NCI-H1048 (cell line): Measurements from ENCODE around the gene EGFR.

ENCODE experiments used
- DNase-seq: peaks from one replicate; lab custom pipeline; 2025; lab: John Stamatoyannopoulos, UW

Gene EGFR

GRCh38 chr7:55036950-55037736, 18.3 kb downstream of the EGFR start:
- no peak for DNase-seq

GRCh38 chr7:55043691-55044370, 25.0 kb downstream of the EGFR start:
- DNase-seq: no peak

DNA sequence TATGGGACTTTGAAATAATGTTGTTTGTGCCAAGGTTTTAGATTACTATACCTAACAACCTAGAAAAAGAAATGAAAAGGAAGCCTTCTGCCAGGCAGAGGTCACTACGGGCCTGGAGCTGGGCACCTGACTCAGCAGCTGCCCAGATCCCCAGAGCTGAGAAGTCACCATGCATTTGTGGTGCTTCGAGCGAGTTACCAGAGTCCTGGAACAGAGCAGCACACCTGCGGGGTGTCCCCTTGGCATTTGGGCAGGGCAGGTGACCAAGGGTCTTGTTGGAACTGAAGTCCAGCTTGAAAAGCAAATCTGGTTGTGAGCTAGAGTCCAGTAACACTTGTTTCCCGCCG, 25.5 kb downstream of the EGFR start:
- DNase-seq: no peak

DNA sequence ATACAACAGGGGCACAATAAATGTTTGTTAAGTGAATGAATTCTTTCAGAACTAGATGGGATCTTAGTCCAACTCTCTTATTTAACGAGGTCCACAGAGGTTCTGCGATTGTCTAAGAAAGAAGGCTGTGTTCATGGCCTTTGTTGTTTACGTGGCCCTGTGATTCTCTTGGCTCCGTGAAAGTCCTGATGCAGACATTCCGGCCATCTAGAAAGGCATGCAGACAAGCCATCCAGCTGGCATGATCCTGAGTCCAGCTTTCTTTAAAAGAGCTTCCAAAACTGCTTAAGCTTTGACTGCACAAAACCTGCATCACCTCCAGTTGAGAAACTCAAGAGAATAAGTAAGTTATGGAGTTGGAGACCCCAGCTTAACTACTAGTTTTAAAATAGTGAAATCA, 26.0 kb downstream of the EGFR start:
- DNase-seq: no peak

GRCh38 chr7:55046582-55047342, 27.9 kb downstream of the EGFR start:
- no peak for DNase-seq

GRCh38 chr7:55048221-55048859, 29.5 kb downstream of the EGFR start:
- no peak for DNase-seq

GRCh38 chr7:55050281-55050680, 31.5 kb downstream of the EGFR start:
- no peak for DNase-seq

DNA sequence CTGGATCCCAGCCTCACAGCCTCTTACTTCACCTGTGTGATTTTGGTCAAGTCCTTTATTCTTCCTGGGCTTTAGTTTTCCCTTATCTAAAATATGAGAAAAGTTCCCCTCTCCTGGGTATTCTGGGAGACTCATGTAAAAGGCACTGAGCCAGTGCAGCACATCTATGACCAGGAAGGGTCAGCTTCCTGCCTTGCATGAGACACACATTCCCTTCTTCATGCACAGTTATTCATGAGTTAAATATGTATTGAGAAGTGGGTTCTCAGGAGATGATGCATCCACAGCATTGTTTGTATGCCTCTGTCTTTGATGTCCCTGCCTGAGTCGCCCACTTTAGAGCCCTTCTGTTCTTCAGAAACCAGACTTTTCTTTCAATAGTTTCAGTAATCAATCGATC, 33.3 kb downstream of the EGFR start:
- DNase-seq: no peak

DNA sequence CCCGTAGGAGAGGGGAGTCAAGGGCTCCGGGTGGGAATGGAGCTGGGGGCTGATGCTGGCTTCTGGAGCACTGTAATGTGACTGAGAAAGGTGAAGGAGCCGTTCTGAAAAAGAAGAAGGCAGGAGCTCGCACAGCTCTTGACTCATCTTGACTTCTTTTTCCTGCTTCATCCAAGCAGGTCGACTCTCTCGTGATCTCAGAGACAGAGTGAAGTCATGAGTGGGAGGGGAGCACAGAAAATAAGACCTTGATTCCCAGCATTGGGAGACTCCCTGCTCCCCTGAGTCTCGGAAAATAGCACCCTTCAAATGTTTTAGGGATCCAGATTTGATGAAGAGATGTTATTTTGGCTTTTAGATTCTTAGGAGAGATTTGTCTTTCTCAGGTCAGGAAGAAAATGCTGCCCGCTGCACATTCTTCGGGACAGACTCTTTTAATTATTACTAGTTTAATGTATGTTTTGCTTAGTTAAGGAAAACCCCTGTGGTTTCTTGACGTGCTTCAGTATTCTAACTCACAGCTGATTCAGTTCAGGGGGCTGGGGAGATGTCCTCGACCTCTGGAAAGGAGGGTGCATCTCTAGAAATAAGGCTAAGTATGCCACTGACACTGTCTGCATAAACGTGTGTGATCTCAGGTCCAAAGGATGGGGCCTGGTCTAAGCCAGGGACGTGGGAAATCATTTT, 34.1 kb downstream of the EGFR start:
- no peak for DNase-seq

DNA sequence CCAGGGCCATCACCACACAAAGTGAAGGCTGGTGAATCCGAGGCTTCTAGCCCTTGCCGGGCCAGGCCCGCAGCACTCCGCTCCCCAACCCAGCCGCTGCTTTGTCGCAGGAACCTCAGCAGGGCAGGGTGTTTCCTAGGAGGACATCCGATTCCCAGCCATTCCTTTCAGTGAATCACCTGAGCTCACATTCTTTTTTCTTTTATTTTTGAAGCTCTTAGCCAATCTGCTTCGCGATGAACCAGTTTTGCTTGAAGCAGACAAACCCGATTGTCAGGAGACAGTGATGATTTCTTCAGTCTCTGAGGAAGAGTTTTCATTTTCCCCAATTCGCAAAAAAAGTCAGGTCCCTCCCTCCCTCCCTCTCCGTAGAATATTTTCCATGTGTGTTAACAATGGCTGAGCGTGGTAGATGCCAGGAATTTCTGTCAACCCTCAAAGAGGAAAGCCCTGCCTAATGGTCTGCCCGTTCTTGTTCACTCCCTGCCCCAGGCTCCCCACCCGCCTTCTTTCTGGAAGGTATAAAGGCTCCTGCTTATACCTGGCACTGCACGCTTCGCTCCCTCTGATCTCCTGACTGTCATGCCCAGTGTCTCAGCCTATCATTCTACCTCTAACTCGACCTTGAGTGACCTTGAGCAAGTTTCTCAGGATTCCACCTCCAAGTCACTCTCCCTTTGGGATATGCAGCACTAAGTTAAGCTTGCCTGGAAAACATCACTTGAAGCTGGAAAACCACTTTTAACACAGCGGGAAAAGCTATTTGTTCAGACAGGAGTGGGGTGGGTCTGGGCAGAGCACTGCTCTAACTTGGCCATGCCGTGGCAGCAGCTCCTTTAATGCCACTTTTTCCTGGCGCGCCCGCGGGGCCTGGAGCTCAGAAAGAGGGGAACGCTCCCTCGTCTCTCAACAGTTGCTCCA, 35.1 kb downstream of the EGFR start:
- DNase-seq: no peak

DNA sequence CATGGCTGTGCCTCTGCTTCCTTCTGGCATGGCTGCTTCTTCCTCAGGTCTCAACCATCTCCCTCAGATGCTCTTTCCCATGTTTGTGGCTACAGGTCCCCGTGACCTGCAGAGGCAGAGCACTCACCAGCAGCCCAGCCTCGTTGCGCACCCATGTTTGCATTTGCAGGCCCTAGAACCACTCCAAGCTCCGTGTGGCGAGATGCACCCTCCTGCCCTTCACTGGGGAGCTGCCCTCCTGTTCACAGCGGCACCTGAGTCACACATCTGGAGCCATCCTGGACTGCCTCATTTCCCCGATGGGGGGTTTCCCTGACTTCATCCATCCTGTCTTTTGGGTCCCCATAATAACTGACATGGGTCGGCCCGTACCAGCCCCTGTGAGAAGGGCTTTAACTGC, 35.9 kb downstream of the EGFR start:
- DNase-seq: no peak

DNA sequence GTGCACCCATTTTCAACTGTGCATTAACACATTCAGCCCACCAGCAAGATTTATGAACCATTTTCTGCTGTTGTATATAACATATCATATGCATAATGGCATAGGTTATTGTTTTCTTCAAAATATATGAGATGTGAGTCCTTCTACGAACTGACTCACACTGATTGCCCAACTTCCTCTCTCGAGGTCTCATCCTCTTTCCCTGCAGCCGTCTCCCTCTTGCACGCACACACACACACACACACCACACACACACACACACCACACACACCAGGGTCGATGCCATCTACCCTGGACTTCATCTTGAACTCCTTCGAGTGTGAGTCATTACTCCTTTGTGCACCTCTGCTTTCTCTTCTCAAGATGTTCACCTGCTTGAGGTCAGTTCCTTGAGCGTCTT, 36.7 kb downstream of the EGFR start:
- DNase-seq: no peak

DNA sequence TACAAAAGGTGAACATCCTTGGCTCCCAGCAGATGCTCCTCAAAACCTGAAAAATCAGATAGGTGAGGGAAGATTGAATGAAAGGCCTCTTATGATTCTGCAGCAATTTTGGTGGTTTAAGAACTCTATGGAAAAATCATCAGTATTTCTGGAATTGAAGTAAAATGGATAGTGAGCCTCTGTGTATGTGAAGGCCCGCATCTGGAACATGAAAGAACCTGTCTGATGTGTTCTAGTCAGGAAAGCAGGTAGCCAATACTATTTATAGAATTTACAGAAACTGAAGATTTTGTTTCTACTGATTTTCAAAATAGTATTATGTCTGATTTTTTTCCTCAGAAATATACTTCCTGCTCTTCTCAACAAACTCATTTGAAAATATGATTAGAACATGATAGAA, 37.3 kb downstream of the EGFR start:
- DNase-seq: no peak

GRCh38 chr7:55056577-55057480, 38.0 kb downstream of the EGFR start:
- no peak for DNase-seq

DNA sequence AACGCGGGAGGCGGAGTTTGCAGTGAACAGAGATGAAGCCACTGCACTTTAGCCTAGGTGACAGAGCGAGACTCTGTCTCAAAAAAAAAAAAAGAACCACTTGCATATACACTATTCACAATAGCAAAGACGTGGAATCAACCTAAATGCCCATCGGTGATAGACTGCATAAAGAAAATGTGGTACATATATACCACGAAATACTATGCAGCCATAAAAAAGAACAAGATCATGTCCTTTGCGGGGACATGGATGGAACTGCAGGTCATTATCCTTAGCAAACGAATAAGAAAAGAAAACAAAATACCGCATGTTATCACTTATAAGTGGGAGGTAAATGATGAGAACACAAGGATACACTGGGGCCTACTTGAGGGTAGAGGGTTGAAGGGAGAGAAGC, 39.5 kb downstream of the EGFR start:
- no peak for DNase-seq

- DNase-seq: no peak
Observed at GRCh38 chr7:55059021-55059420, 40.2 kb downstream of the EGFR start.

DNA sequence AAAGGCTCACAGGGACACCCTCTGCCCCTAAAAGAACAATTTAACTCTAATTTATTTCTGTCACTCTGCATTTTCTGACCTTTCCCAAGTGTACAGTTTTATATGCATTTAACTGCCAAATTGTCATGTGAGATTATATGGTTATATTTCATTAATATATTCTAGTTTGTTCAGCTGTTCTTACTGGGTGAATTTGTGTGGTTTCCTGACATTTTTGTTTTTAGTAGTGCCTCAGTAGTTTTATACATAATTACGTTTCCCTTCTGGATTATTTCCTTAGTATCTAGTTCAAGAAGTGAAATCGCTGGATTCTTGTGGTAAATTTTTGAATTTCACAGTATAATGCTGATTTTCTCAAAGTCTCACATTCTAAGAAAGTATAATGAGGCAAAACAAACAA, 41.3 kb downstream of the EGFR start:
- no peak for DNase-seq

DNA sequence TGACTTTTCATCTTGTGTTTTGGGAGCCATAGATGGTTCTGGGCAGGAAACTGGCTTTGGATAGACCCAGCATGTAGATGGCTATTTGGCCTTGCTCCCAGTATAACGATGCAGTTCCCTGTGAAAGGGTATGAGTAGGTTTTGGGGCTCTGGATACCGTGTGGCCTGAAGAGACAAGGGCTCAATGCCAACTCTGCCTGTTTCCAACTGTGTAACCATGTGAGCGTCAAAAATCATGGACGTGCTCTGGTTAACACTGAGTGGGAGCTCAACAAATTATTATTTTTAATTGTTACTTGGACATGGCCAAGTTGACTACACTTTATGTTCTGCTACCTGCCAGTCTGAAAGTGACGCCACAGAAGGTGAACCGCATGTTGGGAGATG, 41.8 kb downstream of the EGFR start:
- DNase-seq: no peak

- no peak for DNase-seq
Observed at GRCh38 chr7:55061726-55062499, 43.1 kb downstream of the EGFR start.
